Left ventricle myocardium inferior (tissue), 1 donor: ENCODE data around the gene MAOA. TPM values are rescaled to one million over a fixed set of nuclear protein-coding genes. Genes with fewer than 3 reads are reported as not detected.

Experiments used
- DNase-seq: peaks from one replicate; pipeline ENCODE4 v3.0.0-alpha.2; 2020
- H3K27ac ChIP-seq: fragments of 200-600 bp; replicated peaks from 2 replicates; pipeline ENCODE4 v1.8.0; 2021
- H3K27me3 ChIP-seq: fragments of 200-600 bp; 2 replicates; pipeline ENCODE4 v1.8.0; 2021; ENCODE audit warnings: low read depth
- H3K36me3 ChIP-seq: fragments of 200-600 bp; 2 replicates; pipeline ENCODE4 v1.8.0; 2021
- H3K4me1 ChIP-seq: fragments of 200-600 bp; 2 replicates; pipeline ENCODE4 v1.8.0; 2021
- H3K4me3 ChIP-seq: fragments of 200-600 bp; 2 replicates; pipeline ENCODE4 v1.8.0; 2021; ENCODE audit warnings: mild to moderate bottlenecking, moderate library complexity
- H3K9me3 ChIP-seq: fragments of 200-600 bp; replicated peaks from 2 replicates; pipeline ENCODE4 v1.8.0; 2021
- intact Hi-C: fragments of 100-400 bp; cut with micrococcal nuclease; formaldehyde crosslinking; loops from one replicate; pipeline ENCODE4 v1.11.0; 2022
- total RNA-seq: library from RNA; stranded (reverse); fragmentation: NEBNext Ultra II Directional; extraction: Animal tissue kit (Norgen Biotek cat#: 25700); gene quantifications from one replicate; pipeline ENCODE4 v1.2.1, GENCODE V29; 2021
- TF ChIP-seq, protein P1 (sequence below): fragments of 200-600 bp; IDR thresholded peaks from 2 replicates; pipeline ENCODE4 v1.8.0; 2021; ENCODE audit warnings: antibody characterized with exemption, mild to moderate bottlenecking, borderline replicate concordance
- donor health status: DM: no; HTN: yes; CAD: no; lungs with severe emphysema.

Gene MAOA
- total RNA-seq, 1 donor from 2014 or later: 113 TPM

DNA sequence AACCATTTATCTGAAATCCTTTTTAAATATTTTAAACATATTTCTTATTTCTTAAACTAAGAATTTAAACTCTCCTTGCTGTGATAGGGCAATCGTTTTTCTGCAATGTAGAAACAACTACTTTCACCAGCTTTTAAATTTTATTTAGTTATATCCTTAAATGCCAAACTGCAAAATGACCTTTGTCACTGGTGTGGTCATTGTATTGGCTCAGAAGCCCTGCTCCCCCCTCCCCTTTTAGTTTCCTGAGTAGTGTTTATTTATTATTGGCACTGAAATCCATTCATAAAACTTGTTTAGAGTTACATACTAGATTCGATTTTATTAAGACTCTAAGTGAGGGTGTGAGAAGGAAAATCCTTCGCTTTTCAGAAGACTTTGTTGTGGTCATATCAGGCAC lies 23.0 kb downstream of the MAOA start:
- H3K27me3 ChIP-seq: no peaks in the 10 kb centered on the region
- H3K4me1 ChIP-seq: peaks cover 19% of the 10 kb centered on the region
- no peak for DNase-seq
- intact Hi-C loops: no loop called here
- no peak overlapping the region for H3K4me3 ChIP-seq
- peaks cover under 1% of the 10 kb centered on the region for H3K36me3 ChIP-seq
- H3K27ac ChIP-seq: no peak overlapping the region
- no peaks in the 10 kb centered on the region for H3K9me3 ChIP-seq
- TF ChIP-seq, protein P1, sequence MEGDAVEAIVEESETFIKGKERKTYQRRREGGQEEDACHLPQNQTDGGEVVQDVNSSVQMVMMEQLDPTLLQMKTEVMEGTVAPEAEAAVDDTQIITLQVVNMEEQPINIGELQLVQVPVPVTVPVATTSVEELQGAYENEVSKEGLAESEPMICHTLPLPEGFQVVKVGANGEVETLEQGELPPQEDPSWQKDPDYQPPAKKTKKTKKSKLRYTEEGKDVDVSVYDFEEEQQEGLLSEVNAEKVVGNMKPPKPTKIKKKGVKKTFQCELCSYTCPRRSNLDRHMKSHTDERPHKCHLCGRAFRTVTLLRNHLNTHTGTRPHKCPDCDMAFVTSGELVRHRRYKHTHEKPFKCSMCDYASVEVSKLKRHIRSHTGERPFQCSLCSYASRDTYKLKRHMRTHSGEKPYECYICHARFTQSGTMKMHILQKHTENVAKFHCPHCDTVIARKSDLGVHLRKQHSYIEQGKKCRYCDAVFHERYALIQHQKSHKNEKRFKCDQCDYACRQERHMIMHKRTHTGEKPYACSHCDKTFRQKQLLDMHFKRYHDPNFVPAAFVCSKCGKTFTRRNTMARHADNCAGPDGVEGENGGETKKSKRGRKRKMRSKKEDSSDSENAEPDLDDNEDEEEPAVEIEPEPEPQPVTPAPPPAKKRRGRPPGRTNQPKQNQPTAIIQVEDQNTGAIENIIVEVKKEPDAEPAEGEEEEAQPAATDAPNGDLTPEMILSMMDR: no peak

DNA sequence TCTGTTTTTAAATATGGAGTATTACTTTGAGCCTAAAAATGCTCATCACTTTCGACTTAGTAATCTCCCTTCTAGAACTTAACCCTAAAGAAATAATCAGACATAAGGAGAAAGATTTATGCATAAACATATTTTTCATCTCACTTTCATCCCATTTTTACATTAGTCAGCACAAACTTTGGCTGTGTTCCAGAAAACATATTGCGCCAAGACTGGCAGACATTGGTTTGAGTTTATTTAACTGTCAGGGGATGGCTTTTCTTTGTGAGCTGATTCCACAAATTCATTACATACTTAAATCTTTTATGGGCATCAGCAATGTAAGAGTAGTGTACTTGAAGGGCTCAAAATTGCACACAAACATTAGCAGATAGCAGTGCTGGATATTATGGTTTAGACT lies 23.7 kb downstream of the MAOA start:
- TF ChIP-seq, protein P1: no peak
- DNase-seq: no peak
- Histone ChIP-seq H3K9me3 (no peaks in the 10 kb centered on the region), H3K27me3 (no peaks in the 10 kb centered on the region), H3K4me1 (peaks cover 19% of the 10 kb centered on the region), H3K36me3 (peaks cover 4% of the 10 kb centered on the region), H3K4me3 (no peak overlapping the region), H3K27ac (no peak overlapping the region)
- intact Hi-C loops: no loop called here

- H3K36me3 ChIP-seq: peaks cover 4% of the 10 kb centered on the region
- no peak overlapping the region for H3K4me3 ChIP-seq
- no peak overlapping the region for H3K27ac ChIP-seq
- intact Hi-C loops: no loop called here
- no peak for DNase-seq
- peaks cover 5% of the 10 kb centered on the region for H3K4me1 ChIP-seq
- no peaks in the 10 kb centered on the region for H3K9me3 ChIP-seq
- TF ChIP-seq, protein P1: no peak
- H3K27me3 ChIP-seq: no peaks in the 10 kb centered on the region
These were observed 26.6 kb downstream of the MAOA start for GRCh38 chrX:43682726-43683125.

DNA sequence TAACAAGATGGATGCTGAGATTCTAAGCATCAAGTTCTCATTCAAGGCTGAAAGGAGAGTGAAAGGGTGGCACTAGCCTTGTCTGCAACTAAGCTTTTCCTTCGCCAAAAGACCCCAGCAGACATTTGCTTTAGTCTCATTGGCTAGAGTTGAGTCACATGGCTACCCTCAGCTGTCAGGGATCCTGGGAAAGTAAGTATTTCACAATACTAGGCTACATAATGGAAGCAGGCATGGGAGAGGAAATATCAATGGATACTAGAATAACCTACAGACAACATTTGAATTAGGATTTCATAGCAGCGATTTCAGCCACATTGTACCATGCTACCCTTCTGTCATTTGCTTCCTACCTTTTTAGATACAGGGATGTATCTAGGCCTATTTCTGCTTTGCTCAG lies 29.1 kb downstream of the MAOA start:
- no peaks in the 10 kb centered on the region for H3K4me1 ChIP-seq
- intact Hi-C loops: no loop called here
- TF ChIP-seq, protein P1: no peak
- no peaks in the 10 kb centered on the region for H3K27me3 ChIP-seq
- peaks cover 4% of the 10 kb centered on the region for H3K36me3 ChIP-seq
- H3K4me3 ChIP-seq: no peak overlapping the region
- no peak for DNase-seq
- H3K9me3 ChIP-seq: no peaks in the 10 kb centered on the region
- H3K27ac ChIP-seq: no peak overlapping the region

DNA sequence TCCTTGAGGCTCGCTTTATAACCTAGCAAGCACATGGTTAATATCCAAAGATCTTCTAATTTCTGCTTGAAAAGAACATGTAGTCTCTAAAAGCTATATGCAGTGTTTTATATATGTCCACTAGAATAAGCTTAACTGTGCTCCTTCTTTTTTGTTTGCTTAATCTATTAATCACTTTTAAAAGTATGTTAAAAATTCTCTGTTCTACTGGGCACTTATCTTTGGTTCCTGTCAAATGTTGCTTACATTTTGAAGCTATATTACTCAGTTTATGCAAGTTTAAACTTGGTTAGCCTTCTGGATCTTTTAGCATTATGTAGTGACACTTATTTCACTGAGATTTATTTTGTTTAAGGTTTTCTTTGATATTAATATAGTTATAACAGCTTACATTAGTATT lies 32.5 kb downstream of the MAOA start:
- H3K27me3 ChIP-seq: no peaks in the 10 kb centered on the region
- intact Hi-C loops: no loop called here
- no peak for DNase-seq
- no peaks in the 10 kb centered on the region for H3K9me3 ChIP-seq
- peaks cover 4% of the 10 kb centered on the region for H3K36me3 ChIP-seq
- TF ChIP-seq, protein P1: no peak
- H3K27ac ChIP-seq: no peak overlapping the region
- H3K4me3 ChIP-seq: no peak overlapping the region
- peaks cover 24% of the 10 kb centered on the region for H3K4me1 ChIP-seq
